Lung microvascular endothelial cell (primary cell): ENCODE data around the gene CPEB3. TPM values are rescaled to one million over a fixed set of nuclear protein-coding genes. Genes with fewer than 3 reads are reported as not detected.
A peak's percentile ranks its signal among the peaks of the same experiment; 100 is the strongest.
"Not testable (repeated sequence)": the region's sequence is repeated elsewhere in the genome, so short reads cannot be mapped to it uniquely, and the experiment has no call there.

ENCODE experiments used
- DNase-seq, 2 donors: peaks; one replicate each; pipeline versions ENCODE4 v3.0.0 to v3.0.0-alpha.2; 2010; ENCODE audit warnings: low read depth in 2 of 2
- total RNA-seq: library from RNA; depleted of rRNA; stranded (reverse); fragments of >200 nt; gene quantifications from 2 replicates; pipeline ENCODE4 v1.2.1, GENCODE V29; 2014

The CPEB3 gene
- 0.87 and 1.6 TPM in 2 replicates for total RNA-seq

DNA sequence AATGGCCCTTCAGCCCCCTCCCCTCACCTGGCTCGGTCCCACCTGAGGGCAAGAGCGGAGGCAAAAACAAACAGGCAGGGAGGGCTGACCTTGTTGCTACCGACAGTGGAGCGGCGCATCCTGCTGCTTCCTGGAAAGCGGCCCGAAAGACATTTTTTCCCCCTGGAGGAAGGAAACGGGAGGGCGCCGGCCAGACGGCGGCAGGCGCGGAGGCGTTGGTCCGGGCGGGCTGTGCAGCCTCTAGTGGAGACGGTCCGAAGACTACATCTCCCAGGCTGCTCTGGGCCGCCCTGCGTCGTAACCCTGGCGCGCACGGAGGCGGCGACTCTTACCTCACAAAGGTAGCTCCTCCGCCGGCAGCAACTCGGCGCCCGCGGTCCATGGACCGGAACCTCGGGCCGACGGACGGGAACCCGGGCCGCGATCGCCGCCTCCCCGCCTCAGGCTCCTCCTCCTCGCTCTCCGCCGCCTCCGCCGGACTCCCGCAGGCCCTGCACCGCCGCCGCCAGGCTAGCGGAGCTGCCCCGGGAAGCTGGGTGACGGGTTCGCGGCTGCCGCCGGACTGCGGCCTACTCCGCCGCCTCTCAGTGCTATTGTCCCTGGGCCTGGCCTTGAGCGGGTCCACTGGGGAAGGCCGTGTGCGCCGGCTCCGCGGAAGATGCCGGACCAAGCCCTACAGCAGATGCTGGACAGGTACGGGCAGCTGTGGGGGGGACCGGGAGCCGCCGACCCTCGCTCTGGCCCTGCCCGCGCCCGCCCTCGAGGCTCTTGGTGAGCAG lies at the start of gene CPEB3, which contains the start of gene MARCHF5:
Gene CPEB3 (minus strand): TSS at position 242 of the 779 bp plus-strand sequence. CDS start 50,728 bp downstream, outside the sequence.
Gene MARCHF5 (plus strand): TSS at position 331 of the 779 bp plus-strand sequence. CDS start 328 bp downstream, at position 659.
- DNase-seq, result peak; percentile 98

DNA sequence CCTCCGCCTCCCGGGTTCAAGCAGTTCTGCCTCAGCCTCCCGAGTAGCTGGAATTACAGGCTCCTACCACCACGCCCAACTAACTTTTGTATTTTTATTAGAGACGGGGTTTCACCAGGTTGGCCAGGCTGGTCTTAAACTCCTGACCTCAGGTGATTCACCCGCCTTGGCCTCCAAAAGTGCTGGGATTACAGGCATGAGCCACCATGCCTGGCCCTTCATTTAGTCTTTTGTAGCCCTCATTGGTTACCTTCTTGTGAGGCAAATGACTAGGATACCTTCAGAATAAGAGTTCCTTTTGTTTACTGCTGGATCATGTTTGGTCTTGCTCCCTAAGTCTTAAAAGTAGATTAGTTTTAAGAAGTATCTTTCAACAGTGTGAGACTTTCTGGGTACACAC lies 39.0 kb upstream of the CPEB3 start:
- not testable (repeated sequence) for DNase-seq

DNA sequence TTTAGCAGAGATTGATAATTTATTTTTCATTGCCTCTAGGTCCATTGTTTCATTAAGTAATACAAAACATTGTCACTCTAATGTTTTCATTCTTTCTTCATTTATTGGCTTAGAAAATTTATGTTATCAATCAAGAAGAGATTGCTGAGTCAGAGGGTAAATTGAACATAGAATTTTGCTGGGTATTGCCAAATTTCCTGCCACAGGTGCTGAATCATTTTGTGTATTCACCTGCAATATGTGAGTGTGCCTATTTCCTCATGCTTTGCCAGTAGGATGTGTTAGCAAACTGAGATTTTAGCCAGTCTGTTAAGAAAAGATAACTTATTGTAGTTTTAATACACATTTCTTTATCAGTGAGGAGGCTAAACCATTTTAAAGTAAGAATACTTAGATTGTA lies 38.1 kb upstream of the CPEB3 start:
- peak in 1 of 2 donors; percentile 17 for DNase-seq

DNA sequence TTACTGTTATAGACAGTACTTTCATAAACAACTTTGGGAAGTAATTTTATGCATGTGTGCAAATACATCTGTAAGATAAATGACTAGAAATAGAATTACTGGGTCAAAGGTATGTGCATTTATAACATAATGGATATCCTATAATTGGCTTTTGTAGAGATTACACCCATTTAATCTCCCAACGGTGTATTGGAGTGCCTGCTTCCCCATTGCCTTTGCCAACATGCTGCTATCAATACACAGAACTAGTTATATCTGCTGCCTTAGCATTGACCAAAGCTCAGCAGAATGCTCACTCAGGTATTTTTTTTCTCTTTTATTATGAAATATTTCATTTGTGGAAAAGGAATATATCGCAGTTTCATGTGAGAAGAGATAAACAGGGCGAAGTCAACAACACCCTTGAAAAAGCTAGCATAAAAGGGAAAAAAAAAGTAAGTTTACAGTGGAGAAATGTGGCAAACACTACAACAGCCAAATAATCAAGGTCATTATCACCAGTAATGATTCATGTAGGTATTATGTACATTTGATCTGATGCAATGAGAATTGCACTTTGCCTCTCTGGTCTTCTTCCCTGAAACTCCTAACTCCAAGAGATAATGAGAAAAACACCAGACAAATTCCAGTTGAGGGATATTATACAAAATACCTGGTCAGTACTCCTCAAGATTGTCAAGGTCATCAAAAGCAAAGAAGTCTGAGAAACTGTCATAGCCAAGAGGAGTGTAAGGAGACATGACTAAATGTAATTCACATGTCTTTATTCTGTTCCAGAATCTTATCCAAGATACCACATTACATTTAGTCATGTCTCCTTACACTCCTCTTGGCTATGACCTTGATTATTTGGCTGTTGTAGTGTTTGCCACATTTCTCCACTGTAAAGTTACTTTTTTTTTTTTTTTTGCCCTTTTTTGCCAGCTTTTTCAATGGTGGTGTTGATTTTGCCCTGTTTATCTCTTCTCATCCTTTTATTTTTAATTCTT lies 36.9 kb upstream of the CPEB3 start:
- no peak for DNase-seq

DNA sequence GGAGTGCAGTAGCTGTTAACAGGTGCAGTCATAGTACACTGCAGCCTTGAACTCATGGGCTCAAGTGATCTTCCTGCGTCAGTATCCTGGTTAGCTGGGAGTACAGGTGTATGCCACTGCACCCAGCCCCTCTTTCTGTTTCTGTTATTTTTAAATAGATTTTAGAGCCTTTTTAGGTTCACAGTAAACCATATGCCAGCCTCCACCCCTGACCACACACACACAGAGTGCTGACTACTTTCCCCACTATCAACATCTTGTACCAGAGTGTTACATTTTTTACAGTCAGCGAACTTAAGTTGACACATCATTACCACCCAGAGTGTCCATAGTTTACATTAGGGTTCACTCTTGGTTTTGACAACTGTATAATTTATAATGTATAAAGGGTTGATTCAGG lies 32.2 kb upstream of the CPEB3 start:
- no peak for DNase-seq

DNA sequence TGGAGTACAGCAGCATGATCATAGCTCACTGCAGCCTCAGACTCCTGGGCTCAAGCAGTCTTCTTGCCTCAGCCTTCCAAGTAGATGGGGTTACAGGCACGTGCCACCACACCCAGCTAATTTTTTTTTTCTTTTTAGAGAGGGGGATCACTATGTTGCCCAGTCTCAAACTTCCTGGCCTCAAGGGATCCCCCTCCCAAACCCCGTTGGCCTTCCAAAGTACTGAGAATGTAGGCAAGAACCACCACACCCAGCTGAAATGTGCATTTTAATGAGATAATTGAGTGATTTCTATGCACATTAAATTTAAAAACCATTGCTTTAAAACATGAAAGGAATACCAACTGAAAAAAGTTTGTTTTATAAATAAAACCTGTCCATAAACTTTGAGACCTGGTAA lies 25.7 kb upstream of the CPEB3 start:
- no peak for DNase-seq

DNA sequence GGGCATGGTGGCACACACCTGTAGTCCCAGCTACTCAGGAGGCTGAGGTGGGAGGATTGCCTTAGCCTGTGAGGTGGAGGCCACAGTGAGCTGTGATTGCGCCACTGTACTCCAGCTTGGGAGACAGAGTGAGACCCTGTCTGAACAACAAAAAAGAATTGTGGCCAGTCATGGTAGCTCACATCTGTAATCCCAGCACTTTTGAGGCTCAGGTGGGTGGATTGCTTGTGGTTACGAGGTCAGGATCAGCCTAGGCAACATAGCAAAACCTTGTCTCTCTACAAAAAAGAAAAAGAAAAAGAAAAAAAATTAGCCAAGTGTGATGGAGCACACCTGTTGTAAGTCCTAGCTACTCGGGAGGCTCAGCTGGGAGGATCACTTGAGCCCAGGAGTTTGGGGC lies 22.9 kb upstream of the CPEB3 start:
- DNase-seq, result no peak

DNA sequence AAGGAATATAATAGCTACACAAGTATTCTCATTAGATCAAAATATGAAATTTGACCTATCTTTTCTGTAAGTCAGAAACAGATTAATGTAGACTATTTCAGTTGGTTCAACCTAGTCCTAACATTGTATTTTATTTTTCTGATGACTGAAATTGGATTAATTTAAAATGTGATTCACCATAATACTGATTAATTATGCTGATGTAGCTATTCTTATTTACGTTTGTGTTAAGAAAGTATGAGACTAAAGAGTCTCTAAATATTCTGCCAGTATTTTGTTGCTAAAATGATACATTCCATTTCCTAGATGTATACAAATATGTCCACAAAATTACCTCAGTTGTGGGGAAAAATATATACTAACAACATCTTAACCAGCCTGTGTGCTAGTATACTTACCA lies 18.4 kb upstream of the CPEB3 start:
- DNase-seq, result no peak

DNA sequence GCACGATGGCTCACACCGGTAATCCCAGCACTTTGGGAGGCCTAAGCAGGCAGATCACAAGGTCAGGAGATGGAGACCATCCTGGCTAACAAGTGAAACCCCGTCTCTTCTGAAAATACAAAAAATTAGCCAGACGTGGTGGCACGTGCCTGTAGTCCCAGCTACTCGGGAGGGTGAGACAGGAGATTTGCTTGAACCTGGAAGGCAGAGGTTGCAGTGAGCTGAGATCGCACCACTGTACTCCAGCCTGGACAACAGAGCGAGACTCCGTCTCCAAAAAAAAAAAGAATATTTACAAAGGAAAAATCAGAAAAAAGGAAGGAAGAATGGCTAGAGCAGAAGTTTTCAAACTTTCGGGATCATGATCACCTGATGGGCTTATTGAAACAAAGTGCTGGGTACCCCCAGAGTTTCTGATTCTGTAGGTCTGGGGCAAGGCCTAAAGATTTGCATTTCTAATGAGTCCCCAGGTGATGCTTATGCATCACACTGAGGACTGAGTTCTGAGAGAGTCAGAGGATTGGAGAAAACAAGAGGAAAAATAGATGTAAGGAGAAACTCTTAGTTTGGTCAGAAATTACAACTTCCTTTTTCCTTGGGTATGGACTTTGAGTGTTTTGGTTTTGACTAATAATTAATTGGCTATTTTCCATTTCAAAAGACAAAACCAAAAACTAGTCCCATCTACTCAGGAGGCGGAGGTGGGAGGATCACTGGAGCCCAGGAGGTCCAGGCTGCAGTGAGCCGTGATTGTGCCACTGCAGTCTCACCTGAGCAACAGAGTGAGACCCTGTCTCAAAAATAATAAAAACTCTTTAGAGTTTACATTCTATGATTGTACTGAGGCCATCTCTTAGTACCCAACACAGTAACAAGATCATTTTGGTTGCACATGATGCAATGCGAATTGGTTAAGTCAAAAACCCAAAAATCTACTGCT lies 14.5 kb upstream of the CPEB3 start:
- no peak for DNase-seq

DNA sequence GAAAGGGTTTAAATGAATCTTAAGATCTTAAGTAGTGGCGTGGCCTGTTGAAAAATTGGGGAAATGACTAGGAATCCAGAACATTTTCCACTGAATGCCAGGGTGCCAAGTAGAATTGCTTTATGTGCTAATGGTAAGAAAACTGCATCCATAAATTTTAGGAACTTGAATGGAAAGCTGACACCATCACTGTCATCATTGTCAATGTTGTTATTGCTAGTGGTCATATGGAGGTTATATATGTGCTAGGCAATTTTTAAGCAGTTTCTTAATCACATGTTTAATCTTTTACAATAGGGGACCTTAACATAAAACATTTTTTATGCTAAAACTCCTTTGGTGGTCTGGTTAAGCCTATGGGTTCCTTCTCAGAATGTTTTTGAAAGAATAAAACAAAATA lies 13.2 kb upstream of the CPEB3 start:
- DNase-seq, result no peak

DNA sequence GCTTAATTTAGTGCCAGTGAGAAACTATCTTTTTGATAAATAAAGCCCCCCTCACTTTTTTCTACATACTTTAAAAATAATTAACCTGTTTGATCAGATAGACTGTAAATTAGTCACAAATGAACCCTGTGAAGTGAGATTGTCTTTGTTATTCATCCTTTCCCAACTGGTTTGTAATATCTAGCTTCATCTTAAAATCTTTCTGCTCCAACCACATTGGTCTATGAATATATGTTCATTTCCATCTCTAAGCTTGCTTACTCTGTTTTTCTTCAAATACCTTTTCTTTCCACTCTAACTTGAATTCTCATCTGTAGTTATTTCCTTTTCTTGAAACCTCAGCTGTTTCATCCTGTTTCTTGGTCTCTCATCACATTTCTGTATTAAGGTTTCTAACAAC lies 12.2 kb upstream of the CPEB3 start:
- no peak for DNase-seq

DNA sequence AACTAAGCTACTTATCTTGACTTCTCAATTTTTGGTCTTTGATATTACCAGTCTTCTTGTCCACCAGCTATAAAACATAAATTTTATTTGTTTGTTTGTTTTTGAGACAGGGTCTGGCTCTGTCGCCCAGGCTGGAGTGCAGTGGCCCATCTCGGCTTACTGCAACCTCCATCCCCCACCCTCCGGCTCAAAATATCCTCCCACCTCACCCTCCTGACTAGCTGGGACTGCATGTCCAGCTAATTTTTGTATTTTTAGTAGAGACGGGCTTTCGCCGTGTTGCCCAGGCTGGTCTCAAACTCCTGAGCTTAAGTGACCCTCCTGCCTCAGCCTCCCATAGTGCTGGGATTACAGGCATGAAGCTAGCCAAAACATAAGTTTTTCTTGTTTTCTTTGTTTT lies 7.6 kb upstream of the CPEB3 start:
- no peak for DNase-seq

DNA sequence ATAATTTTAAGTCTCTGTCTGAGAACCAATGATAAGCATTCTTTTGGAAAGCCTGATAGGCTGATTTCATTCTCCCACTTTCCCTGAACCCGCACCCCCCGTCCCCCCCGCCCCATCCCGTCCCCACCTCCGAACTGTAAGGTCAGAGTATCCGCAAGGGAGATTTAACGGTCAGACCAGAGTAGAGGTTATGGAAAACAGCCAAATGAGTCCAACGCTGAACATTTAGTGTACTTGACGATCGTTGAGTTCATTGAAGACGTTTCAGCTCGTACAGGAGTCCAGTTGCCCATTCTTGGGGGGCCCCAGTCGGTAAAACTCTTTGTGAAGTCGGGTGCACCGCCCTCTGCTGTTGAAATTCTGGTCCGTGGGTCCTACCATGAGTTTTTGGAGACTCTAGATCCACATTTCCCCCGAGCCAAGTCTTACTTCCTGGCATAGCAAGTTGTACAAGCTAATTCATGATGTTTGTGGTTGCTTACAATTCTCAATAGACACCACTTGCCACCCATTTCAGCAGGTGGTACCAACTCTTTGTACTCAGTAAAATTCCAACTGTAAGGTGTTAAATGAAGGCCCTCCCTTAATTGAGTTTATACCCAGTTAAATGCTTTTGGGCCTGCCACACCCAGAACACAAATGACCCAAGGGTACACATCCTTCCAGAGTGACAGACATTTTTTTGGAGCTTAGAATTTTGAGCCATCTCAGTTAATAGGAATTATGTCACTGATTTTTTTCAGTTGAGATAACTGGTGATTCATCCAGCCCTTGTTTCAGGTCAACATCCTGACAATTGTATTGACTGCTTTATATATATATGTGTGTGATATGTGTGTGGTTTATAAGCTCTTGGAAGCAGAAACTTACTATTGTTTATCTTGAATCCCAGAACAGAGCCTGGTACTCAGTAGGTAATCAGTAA lies 1.3 kb upstream of the CPEB3 start:
- peak; percentile 74 to 75 for DNase-seq

DNA sequence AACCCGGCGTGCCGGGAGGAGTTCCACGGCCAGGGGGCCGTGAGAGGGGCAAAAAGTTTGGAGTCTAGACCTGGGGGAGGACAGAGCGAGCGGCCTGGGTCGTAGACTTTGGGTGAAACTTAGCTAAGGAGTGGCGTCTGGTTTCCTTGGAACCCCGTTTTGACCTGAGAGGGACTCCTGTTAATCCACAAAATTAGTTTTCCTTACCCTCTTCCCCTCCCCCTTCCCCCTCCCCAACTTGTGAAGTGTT lies 663 bp upstream of the CPEB3 start:
- DNase-seq, result no peak

DNA sequence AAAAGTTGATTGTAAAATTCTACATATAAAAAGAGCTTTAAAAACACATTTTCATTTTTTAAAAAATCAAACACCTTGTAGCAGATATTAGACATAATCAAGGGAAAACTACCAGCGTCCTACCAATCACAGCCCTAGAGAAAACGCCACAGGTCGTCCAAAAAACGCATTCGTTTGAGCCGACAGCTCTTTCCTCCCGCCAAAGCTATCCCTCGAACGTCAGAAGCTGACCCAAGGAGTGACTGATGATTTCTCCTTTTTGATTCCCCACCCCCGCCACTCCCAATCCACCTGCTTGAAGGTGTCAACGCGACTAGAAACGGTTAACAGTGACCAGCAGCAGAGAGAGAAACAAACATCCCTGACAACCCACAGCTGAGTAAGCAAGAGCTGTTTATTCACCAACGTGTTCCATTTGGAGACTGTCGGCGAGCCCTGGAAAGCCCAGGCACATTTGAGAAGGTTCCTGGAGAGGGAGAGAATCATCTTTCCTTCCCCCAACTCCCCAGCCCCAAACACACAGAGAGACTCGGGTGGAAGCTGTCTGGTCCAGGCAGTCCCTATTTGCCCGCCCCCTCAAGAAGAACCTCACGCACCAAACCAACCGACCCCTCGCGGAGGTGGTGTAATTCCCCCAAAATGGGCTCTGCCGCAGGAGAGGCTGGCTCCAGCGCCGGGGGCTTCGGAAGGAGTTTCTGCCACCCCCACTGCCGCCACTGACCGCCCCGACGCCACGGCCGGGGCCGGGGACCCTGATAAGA lies 622 bp downstream of the CPEB3 start:
- peak; percentile 54 to 64 for DNase-seq

DNA sequence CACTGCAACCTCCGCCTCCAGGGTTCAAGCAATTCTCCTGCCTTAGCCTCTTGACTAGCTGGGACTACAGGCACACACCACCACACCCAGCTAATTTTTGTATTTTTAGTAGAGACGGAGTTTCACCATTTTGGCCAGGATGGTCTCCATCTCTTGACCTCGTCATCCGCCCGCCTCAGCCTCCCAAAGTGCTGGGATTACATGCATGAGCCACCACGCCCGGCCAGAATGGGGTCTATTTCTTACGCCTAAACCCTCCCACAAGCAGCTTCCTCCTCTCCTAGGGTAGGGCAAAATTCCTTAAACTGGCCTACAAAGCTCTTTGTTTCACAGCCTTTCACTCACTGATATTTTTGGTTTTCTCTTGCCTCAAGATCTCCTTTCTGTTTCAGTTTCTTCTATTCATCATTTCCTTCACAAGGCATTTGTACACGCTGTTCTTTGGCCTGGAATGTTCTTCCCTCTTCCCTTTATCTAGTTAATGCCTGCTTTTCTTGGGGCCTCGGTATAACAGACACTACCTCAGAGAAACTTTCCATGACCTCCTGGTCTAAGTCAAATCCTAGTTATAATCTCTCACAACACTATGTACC lies 6.7 kb downstream of the CPEB3 start:
- peak in 1 of 2 donors; percentile 38 for DNase-seq

DNA sequence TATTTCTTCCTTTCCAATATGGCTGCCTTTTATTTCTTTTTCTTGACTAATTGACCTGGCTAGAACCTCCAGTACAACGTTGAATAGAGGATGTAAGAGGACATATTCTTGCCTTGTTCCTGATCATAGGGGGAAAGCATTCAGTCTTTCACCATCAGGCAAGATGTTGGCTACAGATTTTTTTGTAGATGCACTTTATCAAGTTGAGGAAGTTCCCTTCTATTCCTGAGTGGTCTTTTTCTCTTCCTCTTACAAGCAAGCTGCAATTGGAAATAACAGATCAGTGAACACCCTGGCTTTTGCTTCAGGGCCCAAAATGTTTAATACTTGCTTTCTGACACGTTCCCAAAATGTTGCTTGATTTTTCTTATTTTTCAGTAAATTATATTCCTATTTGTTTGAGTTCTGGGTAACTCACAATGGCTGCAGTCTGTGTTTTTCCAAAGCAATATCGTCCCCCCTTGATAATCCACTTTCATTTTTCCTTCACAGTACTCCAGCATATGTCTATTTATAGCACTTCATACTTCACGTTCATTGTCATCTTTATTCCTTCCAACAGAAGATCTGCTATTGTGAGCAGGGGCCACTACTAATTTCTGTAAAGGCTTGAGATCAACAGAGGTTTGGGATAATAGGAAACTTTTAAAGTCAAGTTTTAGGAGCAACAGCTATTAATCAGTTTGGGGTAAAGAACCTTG lies 11.7 kb downstream of the CPEB3 start:
- DNase-seq, result peak; percentile 32 to 43

DNA sequence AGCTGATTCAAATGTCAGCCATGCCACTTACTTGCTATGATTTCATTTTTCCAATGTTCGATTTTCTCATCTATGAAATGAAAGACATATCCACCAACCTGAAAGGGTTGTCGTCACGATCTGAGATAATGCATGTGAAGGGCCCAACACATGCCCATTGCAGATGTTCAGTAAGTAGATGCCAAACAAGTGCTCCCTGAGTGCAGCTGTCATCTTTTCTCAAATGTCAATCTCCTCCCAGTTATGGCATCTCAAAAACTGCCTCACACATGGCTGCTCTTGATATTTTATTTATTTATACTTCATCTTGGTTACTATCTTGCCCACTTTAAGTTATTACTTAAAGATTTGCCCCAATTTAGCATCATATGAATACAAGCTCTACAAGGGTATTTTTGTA lies 16.8 kb downstream of the CPEB3 start:
- DNase-seq, result no peak

DNA sequence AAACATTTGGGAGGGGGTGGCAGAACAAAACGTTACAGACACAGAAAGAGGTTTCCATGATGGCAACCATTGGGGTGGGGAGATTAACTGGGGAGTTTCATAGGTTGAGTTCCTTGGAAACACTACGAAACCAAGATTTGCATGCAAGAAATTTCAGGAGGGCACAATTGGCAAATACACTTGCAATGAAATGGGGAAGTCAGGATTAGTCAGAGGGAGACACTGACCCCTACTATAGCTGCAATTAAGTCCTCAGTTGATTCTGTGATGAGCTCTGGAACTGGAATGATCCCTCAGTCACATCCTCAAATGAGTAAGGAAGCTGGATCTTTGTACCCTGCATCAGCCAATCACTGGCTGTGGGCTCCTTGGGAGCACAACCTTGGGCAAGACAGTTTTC lies 22.1 kb downstream of the CPEB3 start:
- no peak for DNase-seq
